ENCODE measurements around the gene UCK2.
A peak's percentile ranks its signal among the peaks of the same experiment; 100 is the strongest.

The UCK2 gene

GRCh38 chr1:165905853-165906252 lies 78.4 kb downstream of the UCK2 start:
- DNase-seq: no peak

GRCh38 chr1:165907256-165907857 lies 79.9 kb downstream of the UCK2 start:
- no peak for DNase-seq

- no peak for DNase-seq
These were observed 83.5 kb downstream of the UCK2 start for GRCh38 chr1:165910764-165911421.

- no peak for DNase-seq
These were observed 84.3 kb downstream of the UCK2 start for GRCh38 chr1:165911609-165912281.

- DNase-seq: no peak
These were observed 85.2 kb downstream of the UCK2 start for GRCh38 chr1:165912638-165913037.

- peak; percentile 63 for DNase-seq
These were observed 86.9 kb downstream of the UCK2 start for GRCh38 chr1:165914136-165914798.

GRCh38 chr1:165915480-165915879 lies 88.1 kb downstream of the UCK2 start:
- no peak for DNase-seq

- DNase-seq: no peak
These were observed 88.5 kb downstream of the UCK2 start for GRCh38 chr1:165915932-165916348.

GRCh38 chr1:165917166-165917565 lies 89.8 kb downstream of the UCK2 start:
- DNase-seq: no peak

GRCh38 chr1:165924117-165924516 lies 96.7 kb downstream of the UCK2 start:
- DNase-seq: no peak

GRCh38 chr1:165925498-165926079 lies 98.2 kb downstream of the UCK2 start:
- DNase-seq: no peak

- DNase-seq: no peak
These were observed 99.8 kb downstream of the UCK2 start for GRCh38 chr1:165927169-165927568.

GRCh38 chr1:165928075-165928731 lies 100.8 kb downstream of the UCK2 start:
- DNase-seq: peak; percentile 45

- no peak for DNase-seq
These were observed 103.5 kb downstream of the UCK2 start for GRCh38 chr1:165930961-165931360.

- DNase-seq: no peak
These were observed 106.2 kb downstream of the UCK2 start for GRCh38 chr1:165933446-165934170.

- no peak for DNase-seq
These were observed 109.1 kb downstream of the UCK2 start for GRCh38 chr1:165936542-165936941.

GRCh38 chr1:165937829-165938228 lies 110.4 kb downstream of the UCK2 start:
- no peak for DNase-seq

GRCh38 chr1:165938844-165939243 lies 111.4 kb downstream of the UCK2 start:
- DNase-seq: no peak

GRCh38 chr1:165941531-165941930 lies 114.1 kb downstream of the UCK2 start:
- no peak for DNase-seq

GRCh38 chr1:165942062-165942461 lies 114.6 kb downstream of the UCK2 start:
- no peak for DNase-seq

- DNase-seq: no peak
These were observed 115.6 kb downstream of the UCK2 start for GRCh38 chr1:165942927-165943597.

GRCh38 chr1:165945911-165946310 lies 118.5 kb downstream of the UCK2 start:
- DNase-seq: no peak

All from NCI-H1092 treated with DMSO at 0.1 percent for 48 hours (cell line).